GM21390 (cell line): ENCODE results near the gene RALBP1.

Experiments used
- ATAC-seq: cut with Tn5 transposase; IDR thresholded peaks from one replicate; pipeline ENCODE4 v1.9.1; 2021; ENCODE audit not compliant: unreplicated experiment

Gene RALBP1

GRCh38 chr18:9586814-9587213 is 111.5 kb downstream of the RALBP1 start:
- no peak for ATAC-seq
